ENCODE data around the gene CHRNA10. TPM values are rescaled to one million over a fixed set of nuclear protein-coding genes. Genes with fewer than 3 reads are reported as not detected.

Gene CHRNA10
- total RNA-seq, 1 experiment from 2014 or later, result 0.36 TPM

GRCh38 chr11:3703383-3703782 lies 32.2 kb upstream of the CHRNA10 start:
- intact Hi-C loops (cut with micrococcal nuclease), result no loop called here
- no peak overlapping the region for H3K9ac ChIP-seq (ENCODE audit: low read length)
- H4K20me1 ChIP-seq (ENCODE audit: low read length), result no peaks in the 10 kb centered on the region
- H3K4me1 ChIP-seq (ENCODE audit: insufficient read depth, low read length), result no peaks in the 10 kb centered on the region
- no peaks in the 10 kb centered on the region for H3K79me2 ChIP-seq (ENCODE audit: low read length)
- H3K27me3 ChIP-seq (ENCODE audit: low read length), result no peaks in the 10 kb centered on the region
- H3K9me3 ChIP-seq (ENCODE audit: low read length), result no peaks in the 10 kb centered on the region
- H3F3A ChIP-seq (ENCODE audit: low read length, unreplicated experiment), result peaks cover 4% of the 10 kb centered on the region
- no peak overlapping the region for H3K4me2 ChIP-seq (ENCODE audit: low read length)
- no peaks in the 10 kb centered on the region for H3K9me2 ChIP-seq (replicated peaks; ENCODE audit: low read length)
- ChIA-PET CTCF (no interaction called here), POLR2A (ENCODE audit: unreplicated experiment) (no interaction called here)
- TF ChIP-seq EZH2phosphoT487 (IDR thresholded peaks at IDR 0.05; ENCODE audit: borderline replicate concordance, low read length), result no peak
- TF ChIP-seq EZH2 (IDR thresholded peaks at IDR 0.05; ENCODE audit: low read length, unreplicated experiment), result no peak
- no peak for TF ChIP-seq CTCF (conservative IDR thresholded peaks at IDR 0.05; ENCODE audit: low read depth, low read length)
- H3K4me3 ChIP-seq (ENCODE audit: low read length), result no peak overlapping the region
- no peak overlapping the region for H2AFZ ChIP-seq (ENCODE audit: low read length)
- no TSS peak for BruUV-seq (replicated peaks)
- no peak for DNase-seq
- no peak for ATAC-seq
- H3K27ac ChIP-seq (ENCODE audit: low read length), result no peak overlapping the region
- H3K36me3 ChIP-seq (ENCODE audit: low read depth, low read length), result peaks cover 58% of the 10 kb centered on the region

DNA sequence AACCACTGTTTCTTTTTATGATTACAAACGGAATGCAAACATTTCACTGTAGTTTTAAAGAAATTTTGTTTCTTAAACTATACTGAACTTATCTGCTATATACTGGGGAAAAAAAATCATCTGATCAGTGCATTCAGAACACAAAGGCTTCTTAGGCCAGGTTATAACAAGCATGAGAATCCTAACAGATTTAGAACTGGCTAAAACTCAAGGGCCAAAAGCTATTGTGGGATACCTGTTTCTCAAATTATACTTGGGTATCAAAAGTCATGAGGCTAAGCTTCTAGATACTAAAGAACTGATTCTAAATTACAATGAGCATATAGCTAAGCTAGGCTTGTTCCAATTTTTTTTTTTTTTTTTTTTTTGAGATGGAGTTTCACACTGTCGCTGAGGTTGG lies 29.7 kb upstream of the CHRNA10 start:
- DNase-seq (no peak), ATAC-seq (no peak)
- H3K27me3 ChIP-seq (ENCODE audit: low read length), result no peaks in the 10 kb centered on the region
- peaks cover 50% of the 10 kb centered on the region for H3K36me3 ChIP-seq (ENCODE audit: low read depth, low read length)
- no peak overlapping the region for H3K9ac ChIP-seq (ENCODE audit: low read length)
- H3K4me2 ChIP-seq (ENCODE audit: low read length), result no peak overlapping the region
- ChIA-PET CTCF (interaction anchor here (0.7 kb wide), 1 partner anchor 11 kb away, joined by 15 read pairs; no protein-coding TSS in a partner anchor), POLR2A (ENCODE audit: unreplicated experiment) (no interaction called here)
- no peaks in the 10 kb centered on the region for H3K9me3 ChIP-seq (ENCODE audit: low read length)
- H4K20me1 ChIP-seq (ENCODE audit: low read length), result no peaks in the 10 kb centered on the region
- H2AFZ ChIP-seq (ENCODE audit: low read length), result no peak overlapping the region
- H3K4me1 ChIP-seq (ENCODE audit: insufficient read depth, low read length), result no peaks in the 10 kb centered on the region
- no peak overlapping the region for H3K27ac ChIP-seq (ENCODE audit: low read length)
- H3K9me2 ChIP-seq (replicated peaks; ENCODE audit: low read length), result no peaks in the 10 kb centered on the region
- no TSS peak for BruUV-seq (replicated peaks)
- TF ChIP-seq EZH2phosphoT487 (IDR thresholded peaks at IDR 0.05; ENCODE audit: borderline replicate concordance, low read length) (no peak), CTCF (conservative IDR thresholded peaks at IDR 0.05; ENCODE audit: low read depth, low read length) (no peak)
- intact Hi-C loops (cut with micrococcal nuclease), result no loop called here
- H3F3A ChIP-seq (ENCODE audit: low read length, unreplicated experiment), result no peaks in the 10 kb centered on the region
- no peak overlapping the region for H3K4me3 ChIP-seq (ENCODE audit: low read length)
- no peaks in the 10 kb centered on the region for H3K79me2 ChIP-seq (ENCODE audit: low read length)

GRCh38 chr11:3700410-3700809 lies 29.2 kb upstream of the CHRNA10 start:
- CTCF ChIA-PET, result no interaction called here
- Histone ChIP-seq H3K4me1 (ENCODE audit: insufficient read depth, low read length) (no peaks in the 10 kb centered on the region), H3K4me2 (ENCODE audit: low read length) (no peak overlapping the region), H3K36me3 (ENCODE audit: low read depth, low read length) (peaks cover 53% of the 10 kb centered on the region), H3K4me3 (ENCODE audit: low read length) (no peak overlapping the region), H3K27ac (ENCODE audit: low read length) (no peak overlapping the region), H4K20me1 (ENCODE audit: low read length) (no peaks in the 10 kb centered on the region), H3K27me3 (ENCODE audit: low read length) (no peaks in the 10 kb centered on the region), H3F3A (ENCODE audit: low read length, unreplicated experiment) (no peaks in the 10 kb centered on the region), H2AFZ (ENCODE audit: low read length) (no peak overlapping the region), H3K9ac (ENCODE audit: low read length) (no peak overlapping the region), H3K9me3 (ENCODE audit: low read length) (no peaks in the 10 kb centered on the region), H3K79me2 (ENCODE audit: low read length) (no peaks in the 10 kb centered on the region), H3K9me2 (replicated peaks; ENCODE audit: low read length) (no peaks in the 10 kb centered on the region)
- no peak for TF ChIP-seq EZH2 (IDR thresholded peaks at IDR 0.05; ENCODE audit: low read length, unreplicated experiment)
- no peak for TF ChIP-seq EZH2phosphoT487 (IDR thresholded peaks at IDR 0.05; ENCODE audit: borderline replicate concordance, low read length)
- TF ChIP-seq CTCF (conservative IDR thresholded peaks at IDR 0.05; ENCODE audit: low read depth, low read length), result no peak
- no peak for DNase-seq
- no peak for ATAC-seq
- intact Hi-C loops (cut with micrococcal nuclease), result no loop called here
- no TSS peak for BruUV-seq (replicated peaks)
- POLR2A ChIA-PET (ENCODE audit: unreplicated experiment), result no interaction called here

Measured in PC-3 (cell line).